Measurements from ENCODE around the gene SDCCAG8. TPM values are rescaled to one million over a fixed set of nuclear protein-coding genes. Genes with fewer than 3 reads are reported as not detected.

Gene SDCCAG8
- total and polyA plus RNA-seq, 2 donors from 2014 or later: 29.6 to 53.2 TPM

- intact Hi-C loops (cut with DNase I): no loop called here
- FAIRE-seq: no peak
Measured at GRCh38 chr1:243323491-243323890, 67.7 kb downstream of the SDCCAG8 start.

GRCh38 chr1:243325305-243325890 lies 69.6 kb downstream of the SDCCAG8 start:
- Histone ChIP-seq H3K4me1 (ENCODE audit: control insufficient read depth in 2 of 3, insufficient read depth in 2 of 3, low read depth in 1 of 3, low read length in 3 of 3) (no peaks in the 10 kb centered on the region), H3K27me3 (ENCODE audit: control insufficient read depth, insufficient read depth, low read length) (no peaks in the 10 kb centered on the region), H3K4me3 (ENCODE audit: low read length in 3 of 3) (no peak overlapping the region), H3K27ac (ENCODE audit: low read depth in 2 of 2, low read length in 2 of 2) (no peak overlapping the region), H3K9me3 (ENCODE audit: control insufficient read depth in 2 of 3, insufficient read depth in 1 of 3, low read length in 3 of 3) (no peaks in the 10 kb centered on the region), H3K9ac (ENCODE audit: low read length in 3 of 3) (no peak overlapping the region), H3K36me3 (ENCODE audit: control insufficient read depth in 2 of 3, insufficient read depth in 3 of 3, low read length in 3 of 3) (peaks cover 0 to under 1% (median 0%) of the 10 kb centered on the region in 3 donors)
- DNase-seq (peak in 2 of 5 donors; percentile 45 to 67), FAIRE-seq (peak; percentile 96)
- peak; percentile 68 for TF ChIP-seq CTCF (IDR thresholded peaks at IDR 0.05; ENCODE audit: borderline replicate concordance, extremely low read depth, insufficient read depth)
- intact Hi-C loops (cut with DNase I): no loop called here

More at GRCh38 chr1:243323491-243323890, 67.7 kb downstream of the SDCCAG8 start:
- H3K27ac ChIP-seq (ENCODE audit: low read depth in 2 of 2, low read length in 2 of 2): no peak overlapping the region
- no peaks in the 10 kb centered on the region for H3K27me3 ChIP-seq (ENCODE audit: control insufficient read depth, insufficient read depth, low read length)
- no peak overlapping the region for H3K4me3 ChIP-seq (ENCODE audit: low read length in 3 of 3)
- no peak for DNase-seq
- no peaks in the 10 kb centered on the region for H3K9me3 ChIP-seq (ENCODE audit: control insufficient read depth in 2 of 3, insufficient read depth in 1 of 3, low read length in 3 of 3)
- TF ChIP-seq CTCF (IDR thresholded peaks at IDR 0.05; ENCODE audit: borderline replicate concordance, extremely low read depth, insufficient read depth): no peak
- H3K36me3 ChIP-seq (ENCODE audit: control insufficient read depth in 2 of 3, insufficient read depth in 3 of 3, low read length in 3 of 3): no peaks in the 10 kb centered on the region
- H3K4me1 ChIP-seq (ENCODE audit: control insufficient read depth in 2 of 3, insufficient read depth in 2 of 3, low read depth in 1 of 3, low read length in 3 of 3): no peaks in the 10 kb centered on the region
- no peak overlapping the region for H3K9ac ChIP-seq (ENCODE audit: low read length in 3 of 3)

- Histone ChIP-seq H3K36me3 (ENCODE audit: control insufficient read depth in 2 of 3, insufficient read depth in 3 of 3, low read length in 3 of 3) (peaks cover 4 to 18% (median 5%) of the 10 kb centered on the region in 3 donors), H3K9me3 (ENCODE audit: control insufficient read depth in 2 of 3, insufficient read depth in 1 of 3, low read length in 3 of 3) (no peaks in the 10 kb centered on the region), H3K27me3 (ENCODE audit: control insufficient read depth, insufficient read depth, low read length) (no peaks in the 10 kb centered on the region), H3K9ac (ENCODE audit: low read length in 3 of 3) (no peak overlapping the region), H3K4me1 (ENCODE audit: control insufficient read depth in 2 of 3, insufficient read depth in 2 of 3, low read depth in 1 of 3, low read length in 3 of 3) (no peaks in the 10 kb centered on the region), H3K27ac (ENCODE audit: low read depth in 2 of 2, low read length in 2 of 2) (no peak overlapping the region), H3K4me3 (ENCODE audit: low read length in 3 of 3) (no peak overlapping the region)
- FAIRE-seq (no peak), DNase-seq (no peak)
- intact Hi-C loops (cut with DNase I): no loop called here
- TF ChIP-seq CTCF (IDR thresholded peaks at IDR 0.05; ENCODE audit: borderline replicate concordance, extremely low read depth, insufficient read depth): no peak
Measured at GRCh38 chr1:243332440-243332839, 76.6 kb downstream of the SDCCAG8 start.

- peak in 1 of 5 donors; percentile 18 for DNase-seq
- no peak for FAIRE-seq
- TF ChIP-seq CTCF (IDR thresholded peaks at IDR 0.05; ENCODE audit: borderline replicate concordance, extremely low read depth, insufficient read depth): no peak
Measured at GRCh38 chr1:243335292-243335691, 79.5 kb downstream of the SDCCAG8 start.

More at GRCh38 chr1:243335292-243335691, 79.5 kb downstream of the SDCCAG8 start:
- Histone ChIP-seq H3K27me3 (ENCODE audit: control insufficient read depth, insufficient read depth, low read length) (no peaks in the 10 kb centered on the region), H3K27ac (ENCODE audit: low read depth in 2 of 2, low read length in 2 of 2) (no peak overlapping the region), H3K9me3 (ENCODE audit: control insufficient read depth in 2 of 3, insufficient read depth in 1 of 3, low read length in 3 of 3) (no peaks in the 10 kb centered on the region), H3K9ac (ENCODE audit: low read length in 3 of 3) (no peak overlapping the region), H3K36me3 (ENCODE audit: control insufficient read depth in 2 of 3, insufficient read depth in 3 of 3, low read length in 3 of 3) (peaks cover 4 to 21% (median 5%) of the 10 kb centered on the region in 3 donors), H3K4me1 (ENCODE audit: control insufficient read depth in 2 of 3, insufficient read depth in 2 of 3, low read depth in 1 of 3, low read length in 3 of 3) (no peaks in the 10 kb centered on the region), H3K4me3 (ENCODE audit: low read length in 3 of 3) (no peak overlapping the region)
- intact Hi-C loops (cut with DNase I): no loop called here

Data from kidney (tissue), 14 donors.